Measurements from ENCODE around the gene SOCS1. TPM values are rescaled to one million over a fixed set of nuclear protein-coding genes. Genes with fewer than 3 reads are reported as not detected.

The SOCS1 gene
- total RNA-seq, 2 experiments from 2014 or later: 23.4 to 47.1 TPM

DNA sequence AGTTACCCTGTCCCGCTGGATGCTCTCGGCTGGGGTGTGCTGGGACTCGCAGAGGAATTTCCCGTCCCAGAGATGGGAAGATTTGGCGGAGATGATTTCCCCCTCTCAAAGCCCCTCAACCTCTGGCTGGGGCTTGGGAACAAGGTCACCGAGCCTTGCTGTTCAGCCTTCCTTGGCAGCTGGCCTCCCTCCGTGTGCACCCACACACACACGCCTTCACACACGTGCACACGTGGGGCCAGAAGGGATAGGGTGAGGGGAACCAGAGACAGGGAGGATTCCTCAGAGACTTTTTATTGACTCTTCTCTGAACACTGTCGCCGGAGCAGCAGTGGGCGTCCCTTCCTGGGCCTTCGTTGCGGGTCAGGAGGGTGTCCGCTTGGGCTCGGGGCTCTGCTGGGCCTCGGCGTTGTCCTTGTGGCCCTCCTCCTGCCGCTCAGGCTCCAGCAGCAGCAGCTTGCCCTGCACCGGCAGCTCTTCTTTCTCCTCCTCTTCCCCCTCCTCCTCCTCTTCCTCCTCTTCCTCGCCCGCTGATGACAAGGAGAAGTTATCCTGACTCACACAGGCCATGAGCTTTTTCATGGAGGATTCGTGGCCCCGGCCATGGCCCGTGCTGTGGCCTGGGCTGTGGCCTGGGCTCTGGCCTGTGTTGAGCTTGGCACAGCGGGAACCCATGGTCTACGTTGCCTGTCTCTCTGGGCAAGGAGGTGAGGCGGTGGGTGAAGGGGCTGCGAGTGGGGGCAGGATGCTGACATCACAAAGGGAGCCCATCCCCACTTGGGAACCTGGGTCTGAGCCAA, 17.1 kb upstream of the SOCS1 start, which contains the start of gene PRM3:
Gene PRM3, minus strand, starts transcription at position 709 of the 800 bp plus-strand sequence. Its CDS starts 34 bp downstream, at position 675.
- intact Hi-C loops (cut with micrococcal nuclease; ENCODE audit: unreplicated experiment): no loop called here
- no TSS peak for BruUV-seq (replicated peaks)
- ChIA-PET CTCF (ENCODE audit: unreplicated experiment) (interaction anchor here (0.6 kb wide), 2 partner anchors 78 to 470 kb away, joined by 4 read pairs; no protein-coding TSS in a partner anchor), POLR2A (interaction anchor here (1.2 to 1.3 kb wide), 2 partner anchors 11 kb away, joined by 3 to 4 read pairs; no protein-coding TSS in a partner anchor)
- Histone ChIP-seq H3K79me2 (ENCODE audit: insufficient read depth, low read depth, low read length) (no peaks in the 10 kb centered on the region), H3K4me2 (ENCODE audit: low read length) (no peak within 1 kb of the TSS), H3K9me2 (ENCODE audit: insufficient read depth, low read length) (no peaks in the 10 kb centered on the region), H3K4me3 (ENCODE audit: low read depth, low read length, poor library complexity, severe bottlenecking) (no peak within 1 kb of the TSS), H3K4me1 (ENCODE audit: insufficient read depth, low read length, poor library complexity, severe bottlenecking) (no peaks in the 10 kb centered on the region), H2AFZ (ENCODE audit: low read length) (no peak within 1 kb of the TSS), H3K36me3 (ENCODE audit: insufficient read depth, low read length) (no peaks in the 10 kb centered on the region), H4K20me1 (ENCODE audit: insufficient read depth, low read length) (no peaks in the 10 kb centered on the region), H3K27ac (ENCODE audit: low read depth, low read length, poor library complexity, severe bottlenecking) (no peak within 1 kb of the TSS), H3K9me3 (ENCODE audit: low read length) (no peaks in the 10 kb centered on the region)
- TF ChIP-seq, protein P1, sequence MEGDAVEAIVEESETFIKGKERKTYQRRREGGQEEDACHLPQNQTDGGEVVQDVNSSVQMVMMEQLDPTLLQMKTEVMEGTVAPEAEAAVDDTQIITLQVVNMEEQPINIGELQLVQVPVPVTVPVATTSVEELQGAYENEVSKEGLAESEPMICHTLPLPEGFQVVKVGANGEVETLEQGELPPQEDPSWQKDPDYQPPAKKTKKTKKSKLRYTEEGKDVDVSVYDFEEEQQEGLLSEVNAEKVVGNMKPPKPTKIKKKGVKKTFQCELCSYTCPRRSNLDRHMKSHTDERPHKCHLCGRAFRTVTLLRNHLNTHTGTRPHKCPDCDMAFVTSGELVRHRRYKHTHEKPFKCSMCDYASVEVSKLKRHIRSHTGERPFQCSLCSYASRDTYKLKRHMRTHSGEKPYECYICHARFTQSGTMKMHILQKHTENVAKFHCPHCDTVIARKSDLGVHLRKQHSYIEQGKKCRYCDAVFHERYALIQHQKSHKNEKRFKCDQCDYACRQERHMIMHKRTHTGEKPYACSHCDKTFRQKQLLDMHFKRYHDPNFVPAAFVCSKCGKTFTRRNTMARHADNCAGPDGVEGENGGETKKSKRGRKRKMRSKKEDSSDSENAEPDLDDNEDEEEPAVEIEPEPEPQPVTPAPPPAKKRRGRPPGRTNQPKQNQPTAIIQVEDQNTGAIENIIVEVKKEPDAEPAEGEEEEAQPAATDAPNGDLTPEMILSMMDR (conservative IDR thresholded peaks at IDR 0.05; ENCODE audit: low read length): no peak
- no peak for TF ChIP-seq EZH2phosphoT487 (IDR thresholded peaks at IDR 0.05; ENCODE audit: borderline replicate concordance, low read depth, low read length)
- DNase-seq (ENCODE audit: low spot score): no peak

- H3K9me3 ChIP-seq (ENCODE audit: low read length): no peaks in the 10 kb centered on the region
- intact Hi-C loops (cut with micrococcal nuclease; ENCODE audit: unreplicated experiment): no loop called here
- H3K36me3 ChIP-seq (ENCODE audit: insufficient read depth, low read length): no peaks in the 10 kb centered on the region
- H2AFZ ChIP-seq (ENCODE audit: low read length): no peak overlapping the region
- H3K4me1 ChIP-seq (ENCODE audit: insufficient read depth, low read length, poor library complexity, severe bottlenecking): no peaks in the 10 kb centered on the region
- H3K27ac ChIP-seq (ENCODE audit: low read depth, low read length, poor library complexity, severe bottlenecking): no peak overlapping the region
- TF ChIP-seq, protein P1 (conservative IDR thresholded peaks at IDR 0.05; ENCODE audit: low read length): no peak
- no peak for TF ChIP-seq EZH2phosphoT487 (IDR thresholded peaks at IDR 0.05; ENCODE audit: borderline replicate concordance, low read depth, low read length)
- CTCF ChIA-PET (ENCODE audit: unreplicated experiment): no interaction called here
- no peak for DNase-seq (ENCODE audit: low spot score)
- no peaks in the 10 kb centered on the region for H3K9me2 ChIP-seq (ENCODE audit: insufficient read depth, low read length)
- no peak overlapping the region for H3K4me3 ChIP-seq (ENCODE audit: low read depth, low read length, poor library complexity, severe bottlenecking)
- no TSS peak for BruUV-seq (replicated peaks)
- no peaks in the 10 kb centered on the region for H4K20me1 ChIP-seq (ENCODE audit: insufficient read depth, low read length)
- POLR2A ChIA-PET: interaction anchor here (1.2 kb wide), 1 partner anchor 12 kb away, joined by 4 read pairs; no protein-coding TSS in a partner anchor
- no peak overlapping the region for H3K4me2 ChIP-seq (ENCODE audit: low read length)
- no peaks in the 10 kb centered on the region for H3K79me2 ChIP-seq (ENCODE audit: insufficient read depth, low read depth, low read length)
Measured at GRCh38 chr16:11272484-11272883, 16.5 kb upstream of the SOCS1 start.

GRCh38 chr16:11271610-11272009, 15.6 kb upstream of the SOCS1 start:
- no peak for DNase-seq (ENCODE audit: low spot score)
- H4K20me1 ChIP-seq (ENCODE audit: insufficient read depth, low read length): no peaks in the 10 kb centered on the region
- H3K4me2 ChIP-seq (ENCODE audit: low read length): no peak overlapping the region
- TF ChIP-seq EZH2phosphoT487 (IDR thresholded peaks at IDR 0.05; ENCODE audit: borderline replicate concordance, low read depth, low read length): no peak
- TF ChIP-seq, protein P1 (conservative IDR thresholded peaks at IDR 0.05; ENCODE audit: low read length): no peak
- no peaks in the 10 kb centered on the region for H3K9me3 ChIP-seq (ENCODE audit: low read length)
- H3K4me3 ChIP-seq (ENCODE audit: low read depth, low read length, poor library complexity, severe bottlenecking): no peak overlapping the region
- no peaks in the 10 kb centered on the region for H3K9me2 ChIP-seq (ENCODE audit: insufficient read depth, low read length)
- H3K79me2 ChIP-seq (ENCODE audit: insufficient read depth, low read depth, low read length): no peaks in the 10 kb centered on the region
- no TSS peak for BruUV-seq (replicated peaks)
- CTCF ChIA-PET (ENCODE audit: unreplicated experiment): no interaction called here
- H3K27ac ChIP-seq (ENCODE audit: low read depth, low read length, poor library complexity, severe bottlenecking): no peak overlapping the region
- no peaks in the 10 kb centered on the region for H3K36me3 ChIP-seq (ENCODE audit: insufficient read depth, low read length)
- intact Hi-C loops (cut with micrococcal nuclease; ENCODE audit: unreplicated experiment): no loop called here
- no peak overlapping the region for H2AFZ ChIP-seq (ENCODE audit: low read length)
- no peaks in the 10 kb centered on the region for H3K4me1 ChIP-seq (ENCODE audit: insufficient read depth, low read length, poor library complexity, severe bottlenecking)
- POLR2A ChIA-PET: interaction anchor here (0.5 to 1.4 kb wide), 3 partner anchors 13 to 72 kb away, joined by 3 to 4 read pairs (median 4); no protein-coding TSS in a partner anchor

Data from OCI-LY7 (cell line).